CD4-positive, alpha-beta T cell treated with Interleukin-12 subunit alpha and Interleukin-12 subunit beta, for 1 hour (primary cell): ENCODE results near the gene CHSY3.
"Not testable (repeated sequence)": the region's sequence is repeated elsewhere in the genome, so short reads cannot be mapped to it uniquely, and the experiment has no call there.

ENCODE experiments used
- DNase-seq: peaks from one replicate; pipeline ENCODE4 v3.0.0-alpha.2; 2020

Gene CHSY3

DNA sequence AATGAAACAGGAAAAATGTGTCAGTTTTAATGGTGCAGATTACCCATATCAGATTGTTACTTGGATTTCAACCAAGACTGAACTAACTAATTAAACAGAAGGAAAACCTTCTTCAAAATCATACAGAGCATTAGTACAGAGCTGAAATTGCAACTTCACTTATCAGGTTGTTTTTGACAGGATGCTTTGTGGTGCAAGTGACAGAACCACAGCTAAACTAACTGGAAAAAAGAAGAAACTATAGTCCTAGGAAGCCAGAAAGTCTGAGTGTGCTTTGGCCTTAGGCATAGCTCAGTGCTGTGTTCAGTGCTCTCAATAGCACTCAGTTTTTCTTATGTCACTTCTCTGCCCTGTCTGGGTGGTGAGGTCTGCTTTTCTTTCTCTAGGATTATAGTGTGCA, 267.4 kb downstream of the CHSY3 start:
- no peak for DNase-seq

- no peak for DNase-seq
These were observed 278.9 kb downstream of the CHSY3 start for GRCh38 chr5:130183115-130183514.

- DNase-seq = no peak
These were observed 285.7 kb downstream of the CHSY3 start for GRCh38 chr5:130189961-130190360.

DNA sequence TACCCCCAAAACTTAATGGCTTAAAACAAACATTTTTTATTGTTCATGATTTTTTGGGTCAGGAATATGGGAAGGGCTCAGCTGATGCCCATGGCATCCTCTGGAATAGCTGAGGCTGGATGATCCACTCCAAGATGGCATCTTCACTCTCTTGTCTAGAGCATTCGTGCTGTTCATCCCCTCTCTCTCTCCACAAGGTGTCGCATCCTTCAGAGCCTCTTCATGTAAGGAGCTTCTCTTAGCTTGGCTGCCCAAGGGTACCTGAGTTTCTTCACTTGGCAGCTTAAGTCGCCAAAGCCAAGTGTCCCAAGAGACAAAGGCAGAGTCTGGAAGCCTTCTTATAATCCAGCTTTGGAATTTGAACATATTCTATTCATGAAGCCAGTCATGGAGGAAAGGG, 294.7 kb downstream of the CHSY3 start:
- DNase-seq = no peak

GRCh38 chr5:130206686-130207085, 302.4 kb downstream of the CHSY3 start:
- no peak for DNase-seq

DNA sequence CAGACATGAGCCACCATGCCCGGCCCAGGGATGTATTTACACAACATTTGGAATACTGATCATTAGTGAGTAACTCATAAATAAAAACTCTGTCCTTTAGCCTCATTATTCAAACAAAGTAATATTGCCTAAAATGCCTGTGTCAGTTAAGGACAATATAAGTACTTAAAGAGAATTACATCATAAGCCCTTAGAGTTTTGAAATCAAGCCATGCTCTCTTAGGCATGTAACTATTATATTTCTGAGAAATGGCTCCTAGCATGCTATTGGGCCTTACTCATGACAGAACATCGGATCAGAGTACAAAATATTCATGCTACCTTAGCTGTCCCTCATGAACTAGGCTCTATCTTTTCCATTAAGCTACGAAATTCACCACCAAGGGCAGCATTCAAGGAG, 309.3 kb downstream of the CHSY3 start:
- DNase-seq = no peak

GRCh38 chr5:130216286-130216685, 312.0 kb downstream of the CHSY3 start:
- DNase-seq = no peak

DNA sequence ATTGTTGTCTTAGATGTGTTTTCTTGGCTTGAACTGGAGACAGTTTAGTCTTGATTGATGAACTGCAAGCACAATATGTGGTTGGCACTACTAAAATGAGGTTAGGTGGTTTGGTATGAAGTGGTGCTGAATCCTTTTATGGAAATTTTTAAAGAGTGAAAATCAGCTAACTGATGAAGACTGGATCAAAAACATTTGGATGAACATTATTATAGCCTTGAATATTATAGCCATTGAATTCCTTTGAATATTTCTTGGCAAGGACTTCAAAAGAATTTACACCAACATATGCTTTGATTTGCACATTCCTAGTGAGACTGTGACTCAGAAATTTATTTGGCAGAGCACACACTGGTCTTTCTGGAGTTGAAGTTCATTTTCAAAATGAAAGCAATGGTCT, 318.3 kb downstream of the CHSY3 start:
- no peak for DNase-seq

DNA sequence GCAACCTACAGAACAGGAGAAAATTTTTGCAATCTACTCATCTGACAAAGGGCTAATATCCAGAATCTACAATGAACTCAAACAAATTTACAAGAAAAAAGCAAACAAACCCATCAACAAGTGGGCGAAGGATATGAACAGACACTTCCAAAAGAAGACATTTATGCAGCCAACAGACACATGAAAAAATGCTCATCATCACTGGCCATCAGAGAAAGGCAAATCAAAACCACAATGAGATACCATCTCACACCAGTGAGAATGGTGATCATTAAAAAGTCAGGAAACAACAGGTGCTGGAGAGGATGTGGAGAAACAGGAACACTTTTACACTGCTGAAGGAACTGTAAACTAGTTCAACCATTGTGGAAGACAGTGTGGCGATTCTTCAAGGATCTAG, 322.3 kb downstream of the CHSY3 start:
- not testable (repeated sequence) for DNase-seq

DNA sequence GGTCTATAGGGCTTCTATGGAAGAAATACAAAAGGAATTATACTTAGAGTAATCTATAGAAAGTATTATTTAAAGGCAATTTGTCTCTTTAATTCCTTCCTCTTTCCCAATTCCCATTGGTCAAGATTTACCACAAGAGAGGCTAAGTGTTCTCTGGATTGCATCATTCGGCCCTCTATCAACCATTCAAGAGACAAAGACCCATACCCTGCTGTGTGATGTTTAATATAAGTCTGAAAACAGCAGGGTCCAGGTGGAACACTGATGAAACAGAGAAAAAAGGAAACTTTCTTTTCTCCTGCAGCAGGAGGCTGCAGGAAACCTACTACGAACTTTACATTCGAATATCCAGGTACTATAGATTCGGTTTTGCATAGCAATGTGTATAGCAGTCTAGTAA, 323.4 kb downstream of the CHSY3 start:
- DNase-seq = no peak

GRCh38 chr5:130231786-130232185, 327.5 kb downstream of the CHSY3 start:
- DNase-seq = no peak

GRCh38 chr5:130234816-130235215, 330.6 kb downstream of the CHSY3 start:
- DNase-seq = no peak
